ENCODE results near the gene FBXW7.

- TF ChIP-seq CTCF (IDR thresholded peaks at IDR 0.05 in 2 of 3, conservative IDR thresholded peaks at IDR 0.05 in 1 of 3; ENCODE audit: borderline replicate concordance in 1 of 3, insufficient read depth in 1 of 3, low read depth in 2 of 3, low read length in 2 of 3) (no peak), ZBTB33 (IDR thresholded peaks at IDR 0.05; ENCODE audit: extremely low read depth, insufficient replicate concordance, low read length) (no peak), ATF3 (IDR thresholded peaks at IDR 0.05) (no peak), REST (IDR thresholded peaks at IDR 0.05; ENCODE audit: low read depth) (no peak), EZH2 (IDR thresholded peaks at IDR 0.05) (no peak), EGR1 (IDR thresholded peaks at IDR 0.05; ENCODE audit: low read depth) (no peak), SP1 (IDR thresholded peaks at IDR 0.05; ENCODE audit: low read depth) (no peak), EZH2phosphoT487 (IDR thresholded peaks at IDR 0.05; ENCODE audit: borderline replicate concordance) (no peak)
Observed at GRCh38 chr4:152482211-152482610, 53.7 kb downstream of the FBXW7 start.

Measured in HCT116 (cell line).